ENCODE measurements around the gene PLXNB3.

The PLXNB3 gene

GRCh38 chrX:153812220-153812619, 48.2 kb downstream of the PLXNB3 start (continued):
- no peak for TF ChIP-seq ZNF174 (tag by site-specific recombination; IDR thresholded peaks at IDR 0.05)
- TF ChIP-seq ZNF2 (tag by site-specific recombination; IDR thresholded peaks at IDR 0.05): no peak
- no peak for TF ChIP-seq ZBTB7A (tag by site-specific recombination; IDR thresholded peaks at IDR 0.05; ENCODE audit: low read depth)
- TF ChIP-seq PRDM10 (tag by site-specific recombination; IDR thresholded peaks at IDR 0.05): no peak
- TF ChIP-seq ZNF610 (tag by site-specific recombination; IDR thresholded peaks at IDR 0.05; ENCODE audit: borderline replicate concordance): no peak
- no peak for TF ChIP-seq ZNF404 (tag by site-specific recombination; IDR thresholded peaks at IDR 0.05)
- no peak for TF ChIP-seq ZBTB8A (tag by site-specific recombination; IDR thresholded peaks at IDR 0.05)
- no peak for TF ChIP-seq ZNF423 (tag by site-specific recombination; IDR thresholded peaks at IDR 0.05)
- no peak for TF ChIP-seq ZNF654 (tag by site-specific recombination; IDR thresholded peaks at IDR 0.05; ENCODE audit: low read depth)
- TF ChIP-seq ZNF239 (tag by site-specific recombination; IDR thresholded peaks at IDR 0.05): no peak

- CTCF ChIA-PET: no interaction called here
Observed at GRCh38 chrX:153813161-153813560, 49.1 kb downstream of the PLXNB3 start.

GRCh38 chrX:153814591-153815315, 50.7 kb downstream of the PLXNB3 start:
- H3K36me3 ChIP-seq (ENCODE audit: control insufficient read depth in 2 of 2, insufficient read depth in 1 of 2, low read length in 2 of 2): no peaks in the 10 kb centered on the region
- POLR2A ChIA-PET: interaction anchor here (0.6 kb wide), 1 partner anchor 108 kb away, joined by 3 read pairs; no protein-coding TSS in a partner anchor
- CTCF ChIA-PET: no interaction called here
- H3K9me3 ChIP-seq (ENCODE audit: control insufficient read depth, insufficient read depth, low read depth, low read length): no peaks in the 10 kb centered on the region
- H3K4me1 ChIP-seq (ENCODE audit: control insufficient read depth, insufficient read depth, low read length): no peaks in the 10 kb centered on the region
- no peak overlapping the region for H3K27ac ChIP-seq (ENCODE audit: extremely low read depth, low read depth, low read length)
- H3K4me3 ChIP-seq (ENCODE audit: low read depth, low read length): no peak overlapping the region
- TF ChIP-seq PRDM6 (tag by site-specific recombination; IDR thresholded peaks at IDR 0.05): no peak
- TF ChIP-seq ZBTB48 (tag by site-specific recombination; IDR thresholded peaks at IDR 0.05): no peak
- TF ChIP-seq ZNF157 (tag by site-specific recombination; IDR thresholded peaks at IDR 0.05): no peak
- TF ChIP-seq ZBTB1 (tag by site-specific recombination; IDR thresholded peaks at IDR 0.05): no peak
- TF ChIP-seq ZNF37A (tag by site-specific recombination; IDR thresholded peaks at IDR 0.05): no peak
- TF ChIP-seq EGR2 (tag by site-specific recombination; IDR thresholded peaks at IDR 0.05; ENCODE audit: low read depth): no peak
- no peak for TF ChIP-seq ZSCAN16 (tag by site-specific recombination; IDR thresholded peaks at IDR 0.05)
- TF ChIP-seq ZNF555 (tag by site-specific recombination; conservative IDR thresholded peaks at IDR 0.05): no peak
- TF ChIP-seq ZNF530 (tag by site-specific recombination; IDR thresholded peaks at IDR 0.05; ENCODE audit: low read depth): no peak
- no peak for TF ChIP-seq FEZF1 (tag by site-specific recombination; IDR thresholded peaks at IDR 0.05)
- TF ChIP-seq ZNF10 (tag by site-specific recombination; IDR thresholded peaks at IDR 0.05): no peak
- no peak for TF ChIP-seq KLF16 (tag by site-specific recombination; IDR thresholded peaks at IDR 0.05)
- no peak for TF ChIP-seq ZNF16 (tag by site-specific recombination; IDR thresholded peaks at IDR 0.05; ENCODE audit: low read depth)

More at GRCh38 chrX:153813161-153813560, 49.1 kb downstream of the PLXNB3 start:
- no peak overlapping the region for H3K27ac ChIP-seq (ENCODE audit: extremely low read depth, low read depth, low read length)
- H3K4me1 ChIP-seq (ENCODE audit: control insufficient read depth, insufficient read depth, low read length): no peaks in the 10 kb centered on the region
- no peaks in the 10 kb centered on the region for H3K9me3 ChIP-seq (ENCODE audit: control insufficient read depth, insufficient read depth, low read depth, low read length)
- no peak overlapping the region for H3K4me3 ChIP-seq (ENCODE audit: low read depth, low read length)
- TF ChIP-seq ZNF148 (tag by site-specific recombination; IDR thresholded peaks at IDR 0.05; ENCODE audit: borderline replicate concordance) (no peak), SCRT2 (tag by site-specific recombination; IDR thresholded peaks at IDR 0.05) (peak; percentile 93), SCRT1 (tag by site-specific recombination; IDR thresholded peaks at IDR 0.05; ENCODE audit: borderline replicate concordance) (peak; percentile 90)
- POLR2A ChIA-PET: no interaction called here
- H3K36me3 ChIP-seq (ENCODE audit: control insufficient read depth in 2 of 2, insufficient read depth in 1 of 2, low read length in 2 of 2): no peaks in the 10 kb centered on the region
